NCI-H2107 (cell line): ENCODE measurements around the gene PLTP.
"Not testable (repeated sequence)": the region's sequence is repeated elsewhere in the genome, so short reads cannot be mapped to it uniquely, and the experiment has no call there.

Experiments used
- DNase-seq: peaks from one replicate; lab custom pipeline; 2025; lab: John Stamatoyannopoulos, UW

PLTP gene

GRCh38 chr20:45920462-45921336 lies 8.7 kb upstream of the PLTP start:
- no peak for DNase-seq

- no peak for DNase-seq
These were observed 7.8 kb upstream of the PLTP start for GRCh38 chr20:45919542-45920399.

- DNase-seq, result no peak
These were observed 7.0 kb upstream of the PLTP start for GRCh38 chr20:45918779-45919537.

GRCh38 chr20:45918182-45918737 lies 6.3 kb upstream of the PLTP start:
- no peak for DNase-seq

- DNase-seq, result no peak
These were observed 5.8 kb upstream of the PLTP start for GRCh38 chr20:45917790-45918141.

- DNase-seq, result no peak
These were observed 1.2 kb upstream of the PLTP start for GRCh38 chr20:45913116-45913515.

GRCh38 chr20:45912344-45912682 lies 358 bp upstream of the PLTP start:
- DNase-seq, result no peak

GRCh38 chr20:45910670-45911485 lies 1.1 kb downstream of the PLTP start:
- DNase-seq, result no peak

- DNase-seq, result no peak
These were observed 1.9 kb downstream of the PLTP start for GRCh38 chr20:45909817-45910669.

GRCh38 chr20:45909336-45909808 lies 2.6 kb downstream of the PLTP start:
- DNase-seq, result no peak

GRCh38 chr20:45908084-45908483 lies 3.9 kb downstream of the PLTP start:
- no peak for DNase-seq

GRCh38 chr20:45907219-45907948 lies 4.6 kb downstream of the PLTP start:
- DNase-seq, result no peak

- DNase-seq, result no peak
These were observed 6.4 kb downstream of the PLTP start for GRCh38 chr20:45905505-45906079.

- DNase-seq, result no peak
These were observed 7.1 kb downstream of the PLTP start for GRCh38 chr20:45904583-45905504.

- DNase-seq, result no peak
These were observed 9.7 kb downstream of the PLTP start for GRCh38 chr20:45902199-45902701.

- not testable (repeated sequence) for DNase-seq
These were observed 10.6 kb downstream of the PLTP start for GRCh38 chr20:45901332-45901731.

- DNase-seq, result no peak
These were observed 12.7 kb downstream of the PLTP start for GRCh38 chr20:45899046-45899835.
